Mesenchymal stem cell (in vitro differentiated cells and primary cell): ENCODE measurements around the gene IL1RAPL2.
A peak's percentile ranks its signal among the peaks of the same experiment; 100 is the strongest.

ENCODE experiments used
- DNase-seq: peaks from one replicate; pipeline ENCODE4 v3.0.0-alpha.2; 2013
- H2AFZ ChIP-seq: one replicate; pipeline ENCODE4 v1.6.1; 2013; ENCODE audit warnings: low read depth, mild to moderate bottlenecking, control low read depth, inconsistent platforms, low read length, moderate library complexity
- H2AK5ac ChIP-seq: 2 replicates; pipeline ENCODE4 v1.6.1; 2013; ENCODE audit warnings: low read length, moderate library complexity, mild to moderate bottlenecking, inconsistent platforms; ENCODE audit not compliant: severe bottlenecking
- H2BK120ac ChIP-seq: one replicate; pipeline ENCODE4 v1.6.1; 2013; ENCODE audit warnings: low read depth, mild to moderate bottlenecking, inconsistent platforms, low read length, moderate library complexity
- H2BK12ac ChIP-seq, 2 experiments: one replicate each; pipeline ENCODE4 v1.6.1; 2013; ENCODE audit warnings: inconsistent platforms in 2 of 2, low read length in 2 of 2, mild to moderate bottlenecking in 2 of 2, moderate library complexity in 2 of 2, control low read depth in 1 of 2
- H2BK15ac ChIP-seq: one replicate; pipeline ENCODE4 v1.6.1; 2013; ENCODE audit warnings: mild to moderate bottlenecking, low read depth, inconsistent platforms; ENCODE audit not compliant: poor library complexity, severe bottlenecking
- H2BK5ac ChIP-seq: 2 replicates; pipeline ENCODE4 v1.6.1; 2013; ENCODE audit warnings: low read depth, mild to moderate bottlenecking, low read length, control low read depth, inconsistent platforms; ENCODE audit not compliant: poor library complexity, severe bottlenecking
- H3K14ac ChIP-seq, 2 experiments: one replicate each; pipeline ENCODE4 v1.6.1; 2013; ENCODE audit warnings: inconsistent platforms in 2 of 2, low read length in 2 of 2, control low read depth in 1 of 2, mild to moderate bottlenecking in 1 of 2, moderate library complexity in 1 of 2
- H3K18ac ChIP-seq, 2 experiments: one replicate each; pipeline ENCODE4 v1.6.1; 2013; ENCODE audit warnings: inconsistent platforms in 2 of 2, low read length in 2 of 2, control low read depth in 1 of 2, low read depth in 1 of 2, mild to moderate bottlenecking in 1 of 2
- H3K23ac ChIP-seq, 2 experiments: one replicate each; pipeline ENCODE4 v1.6.1; 2013; ENCODE audit warnings: inconsistent platforms in 2 of 2, low read length in 2 of 2, mild to moderate bottlenecking in 2 of 2, moderate library complexity in 2 of 2, control low read depth in 1 of 2
- H3K27ac ChIP-seq: 2 replicates; pipeline ENCODE4 v1.5.1; 2013; ENCODE audit warnings: mild to moderate bottlenecking, moderate library complexity, low read length, control low read depth, inconsistent platforms; ENCODE audit not compliant: poor library complexity, severe bottlenecking
- H3K27me3 ChIP-seq, 2 experiments: 2 replicates each; pipeline versions ENCODE4 v1.6.1 to v1.7.0; 2013; ENCODE audit warnings: low read length in 2 of 2, mild to moderate bottlenecking in 2 of 2, moderate library complexity in 2 of 2, control low read depth in 1 of 2, inconsistent platforms in 1 of 2; ENCODE audit not compliant: control insufficient read depth in 1 of 2, insufficient read depth in 1 of 2
- H3K36me3 ChIP-seq, 2 experiments: 2 replicates each; pipeline versions ENCODE4 v1.6.1 to v1.7.0; 2013; ENCODE audit warnings: low read length in 2 of 2, control low read depth in 1 of 2, inconsistent platforms in 1 of 2, low read depth in 1 of 2, mild to moderate bottlenecking in 1 of 2; ENCODE audit not compliant: insufficient read depth in 2 of 2, control insufficient read depth in 1 of 2
- H3K4ac ChIP-seq, 2 experiments: one replicate each; pipeline ENCODE4 v1.6.1; 2013; ENCODE audit warnings: inconsistent platforms in 2 of 2, low read length in 2 of 2, mild to moderate bottlenecking in 2 of 2, moderate library complexity in 2 of 2, control low read depth in 1 of 2, low read depth in 1 of 2
- H3K4me1 ChIP-seq: 2 replicates; pipeline ENCODE4 v1.6.1; 2013; ENCODE audit warnings: low read depth, low read length, control low read depth; ENCODE audit not compliant: control insufficient read depth, insufficient read depth
- H3K4me2 ChIP-seq: 2 replicates; pipeline ENCODE4 v1.6.1; 2013; ENCODE audit warnings: low read length, mild to moderate bottlenecking, inconsistent platforms; ENCODE audit not compliant: poor library complexity, severe bottlenecking
- H3K4me3 ChIP-seq, 2 experiments: 2 replicates each; pipeline versions ENCODE4 v1.5.1 to v1.7.0; 2013; ENCODE audit warnings: low read length in 2 of 2, mild to moderate bottlenecking in 2 of 2, control low read depth in 1 of 2, low read depth in 1 of 2; ENCODE audit not compliant: insufficient read depth in 1 of 2
- H3K79me1 ChIP-seq: replicated peaks from 2 replicates; pipeline ENCODE4 v1.6.1; 2013; ENCODE audit warnings: mild to moderate bottlenecking, control low read depth, low read length, inconsistent platforms; ENCODE audit not compliant: poor library complexity, severe bottlenecking
- H3K9ac ChIP-seq: 2 replicates; pipeline ENCODE4 v1.7.0; 2013; ENCODE audit warnings: mild to moderate bottlenecking, low read length, moderate library complexity
- H3K9me3 ChIP-seq: 2 replicates; pipeline ENCODE4 v1.7.0; 2013; ENCODE audit warnings: mild to moderate bottlenecking, low read length; ENCODE audit not compliant: control insufficient read depth
- H4K8ac ChIP-seq: one replicate; pipeline ENCODE4 v1.6.1; 2013; ENCODE audit warnings: inconsistent platforms, mild to moderate bottlenecking, low read length, moderate library complexity
- H4K91ac ChIP-seq: one replicate; pipeline ENCODE4 v1.6.1; 2013; ENCODE audit warnings: mild to moderate bottlenecking, low read length, inconsistent platforms
- WGBS: methylation state at CpG from one replicate; pipeline ENCODE4 v1.1.7; 2013; ENCODE audit warnings: mixed read lengths; 5-methylcytosine and 5-hydroxymethylcytosine counted together

IL1RAPL2 gene

DNA sequence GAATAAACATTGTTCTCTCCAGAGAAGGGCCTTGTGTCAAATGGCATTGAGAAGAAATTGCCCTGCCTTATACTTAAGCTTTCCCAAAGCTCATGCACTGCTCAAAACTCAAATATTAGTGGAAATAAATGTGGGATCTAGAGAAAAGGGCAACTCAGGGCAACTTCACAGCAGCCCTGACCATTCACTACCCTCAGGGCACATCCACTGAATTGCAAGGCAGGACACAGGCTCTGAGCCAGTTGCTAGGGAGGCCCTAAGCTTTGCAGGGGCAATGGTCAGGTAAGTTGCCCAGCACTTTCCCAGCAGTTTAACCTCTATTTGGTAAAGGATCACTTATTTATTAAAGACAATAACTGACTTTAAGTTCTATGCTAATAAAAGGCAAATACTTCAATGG, 909.8 kb downstream of the IL1RAPL2 start:
- Histone ChIP-seq H3K9me3 (no peaks in the 10 kb centered on the region), H3K4me3 (no peak overlapping the region), H3K18ac (no peak overlapping the region), H3K23ac (no peak overlapping the region), H3K4ac (no peak overlapping the region), H3K36me3 (no peaks in the 10 kb centered on the region), H2BK120ac (no peak overlapping the region), H2AFZ (no peak overlapping the region), H3K9ac (no peak overlapping the region), H3K27me3 (no peaks in the 10 kb centered on the region), H3K14ac (no peak overlapping the region), H4K91ac (no peak overlapping the region), H2BK15ac (no peak overlapping the region), H2BK12ac (no peak overlapping the region), H3K4me1 (no peaks in the 10 kb centered on the region), H3K79me1 (no peaks in the 10 kb centered on the region), H3K4me2 (no peak overlapping the region), H3K27ac (no peak overlapping the region), H2BK5ac (no peak overlapping the region), H2AK5ac (no peak overlapping the region), H4K8ac (no peak overlapping the region)
- no peak for DNase-seq

DNA sequence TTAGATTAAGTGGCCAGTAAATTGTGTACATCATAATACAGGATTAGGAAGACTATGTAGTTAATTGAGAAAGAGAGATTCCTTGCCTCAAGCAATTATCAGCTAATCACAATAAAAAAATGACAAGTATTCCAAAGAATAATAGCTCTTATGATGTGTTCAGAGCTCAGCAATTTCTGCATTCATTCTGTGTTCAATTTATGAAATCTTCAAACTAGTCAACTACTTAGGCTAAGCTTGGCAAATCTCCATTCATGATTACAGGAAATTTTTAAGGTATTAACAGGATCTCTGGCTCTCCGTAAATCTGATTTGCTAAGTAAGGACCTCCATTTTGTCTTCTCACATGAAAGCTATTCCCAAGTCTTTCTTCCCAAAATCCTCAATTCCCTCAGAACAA, 911.4 kb downstream of the IL1RAPL2 start:
- no peaks in the 10 kb centered on the region for H3K79me1 ChIP-seq
- H3K4ac ChIP-seq, result no peak overlapping the region
- H2BK12ac ChIP-seq, result no peak overlapping the region
- H2BK15ac ChIP-seq, result no peak overlapping the region
- no peak overlapping the region for H3K18ac ChIP-seq
- no peak overlapping the region for H3K9ac ChIP-seq
- no peaks in the 10 kb centered on the region for H3K9me3 ChIP-seq
- no peaks in the 10 kb centered on the region for H3K4me1 ChIP-seq
- no peak overlapping the region for H3K4me3 ChIP-seq
- no peak for DNase-seq
- H3K4me2 ChIP-seq, result no peak overlapping the region
- no peak overlapping the region for H4K91ac ChIP-seq
- H3K27me3 ChIP-seq, result no peaks in the 10 kb centered on the region
- no peak overlapping the region for H2AFZ ChIP-seq
- H4K8ac ChIP-seq, result no peak overlapping the region
- H2AK5ac ChIP-seq, result no peak overlapping the region
- no peak overlapping the region for H2BK5ac ChIP-seq
- no peak overlapping the region for H3K23ac ChIP-seq
- no peak overlapping the region for H2BK120ac ChIP-seq
- H3K36me3 ChIP-seq, result no peaks in the 10 kb centered on the region
- no peak overlapping the region for H3K14ac ChIP-seq
- 91% methylated on average over 1 of the region's 1 CpG for WGBS
- H3K27ac ChIP-seq, result no peak overlapping the region

DNA sequence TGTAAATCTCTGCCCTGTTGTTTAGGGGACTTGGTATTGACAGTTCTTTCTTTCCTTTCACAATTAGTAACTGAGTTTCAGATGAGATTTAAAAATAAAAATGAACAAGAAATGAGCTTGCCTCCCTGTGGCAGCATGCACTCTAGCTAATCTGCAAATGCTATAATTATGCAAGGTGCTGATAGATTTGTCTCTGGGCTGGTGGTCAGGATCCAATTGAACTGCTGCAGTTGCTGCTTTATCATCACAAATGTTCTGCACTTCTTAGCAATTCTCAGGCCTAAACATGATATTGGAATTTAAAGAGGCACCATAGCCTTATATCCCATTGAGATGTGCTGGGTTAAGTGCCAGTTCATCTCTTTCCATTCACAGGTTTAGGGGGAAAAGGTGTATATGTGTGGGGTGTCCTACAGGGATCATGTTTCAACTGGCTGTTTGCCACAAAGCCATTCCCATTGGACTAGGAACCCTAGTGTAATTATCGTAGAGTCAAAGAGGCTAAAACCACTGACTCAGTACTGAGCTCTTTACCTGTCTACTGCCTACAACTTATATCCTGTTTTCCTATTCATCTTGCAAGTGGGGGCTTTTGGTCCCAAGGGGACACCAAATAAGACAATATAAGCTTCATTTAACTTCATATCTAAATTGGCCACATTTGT, 914.8 kb downstream of the IL1RAPL2 start:
- Histone ChIP-seq H2AFZ (no peak overlapping the region), H3K27ac (no peak overlapping the region), H3K79me1 (no peaks in the 10 kb centered on the region), H2BK5ac (no peak overlapping the region), H3K23ac (no peak overlapping the region), H4K8ac (no peak overlapping the region), H3K9ac (no peak overlapping the region), H3K14ac (no peak overlapping the region), H2BK120ac (no peak overlapping the region), H3K4me1 (no peaks in the 10 kb centered on the region), H3K4ac (no peak overlapping the region), H3K4me2 (no peak overlapping the region), H3K4me3 (no peak overlapping the region), H2BK12ac (no peak overlapping the region), H2AK5ac (no peak overlapping the region), H3K27me3 (no peaks in the 10 kb centered on the region), H3K9me3 (no peaks in the 10 kb centered on the region), H3K36me3 (no peaks in the 10 kb centered on the region), H3K18ac (no peak overlapping the region), H2BK15ac (no peak overlapping the region), H4K91ac (no peak overlapping the region)
- no peak for DNase-seq
- WGBS, result 100% methylated on average over 1 of the region's 1 CpG

DNA sequence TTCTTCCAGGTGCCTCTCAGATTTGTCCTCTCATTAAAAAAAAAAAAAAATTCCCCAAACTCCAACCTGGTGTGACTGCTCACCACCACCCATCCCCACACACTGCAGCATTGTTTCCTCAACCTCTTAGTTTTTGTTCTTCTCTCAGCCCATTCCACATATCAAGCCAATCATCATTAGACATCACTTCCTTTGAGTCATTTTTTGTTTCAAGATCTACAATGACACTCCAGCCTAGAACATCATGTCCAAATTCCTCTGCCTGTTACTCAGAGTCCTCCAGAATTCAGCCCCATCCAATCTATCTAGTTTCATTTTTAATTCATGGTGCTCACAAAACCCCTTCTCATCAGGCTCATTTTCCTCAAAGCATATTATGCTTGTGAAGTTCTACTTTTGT, 917.0 kb downstream of the IL1RAPL2 start:
- Histone ChIP-seq H4K91ac (no peak overlapping the region), H3K27ac (no peak overlapping the region), H3K79me1 (no peaks in the 10 kb centered on the region), H2BK120ac (no peak overlapping the region), H3K4ac (no peak overlapping the region), H3K9me3 (no peaks in the 10 kb centered on the region), H3K4me3 (no peak overlapping the region), H4K8ac (no peak overlapping the region), H2BK5ac (no peak overlapping the region), H3K36me3 (no peaks in the 10 kb centered on the region), H3K4me1 (no peaks in the 10 kb centered on the region), H3K18ac (no peak overlapping the region), H3K23ac (no peak overlapping the region), H2AK5ac (no peak overlapping the region), H3K4me2 (no peak overlapping the region), H3K27me3 (no peaks in the 10 kb centered on the region), H2BK15ac (no peak overlapping the region), H2AFZ (no peak overlapping the region), H2BK12ac (no peak overlapping the region), H3K9ac (no peak overlapping the region), H3K14ac (no peak overlapping the region)
- peak; percentile 41 for DNase-seq
